Ascending aorta (tissue), 2 donors: ENCODE results near the gene HRH4. TPM values are rescaled to one million over a fixed set of nuclear protein-coding genes. Genes with fewer than 3 reads are reported as not detected.

Experiments used
- DNase-seq, 2 donors: peaks; one replicate each; pipeline ENCODE4 v3.0.0-alpha.2; 2019; ENCODE audit warnings: low spot score in 2 of 2
- H3K27ac ChIP-seq, 2 donors: fragments of 200-600 bp; sonication (generic); one replicate each; pipeline ENCODE4 v1.5.1; 2016 to 2017; ENCODE audit warnings: mild to moderate bottlenecking in 1 of 2
- H3K27me3 ChIP-seq: fragments of 200-600 bp; sonication (generic); one replicate; pipeline ENCODE4 v1.5.1; 2017
- H3K36me3 ChIP-seq, 2 donors: fragments of 200-600 bp; sonication (generic); one replicate each; pipeline ENCODE4 v1.5.1; 2016
- H3K4me1 ChIP-seq, 2 donors: fragments of 200-600 bp; sonication (generic); one replicate each; pipeline ENCODE4 v1.5.1; 2016 to 2017; ENCODE audit warnings: mild to moderate bottlenecking in 1 of 2
- H3K4me3 ChIP-seq, 2 donors: fragments of 200-600 bp; sonication (generic); one replicate each; pipeline ENCODE4 v1.5.1; 2016 to 2017; ENCODE audit warnings: mild to moderate bottlenecking in 1 of 2
- H3K9me3 ChIP-seq, 2 donors: fragments of 200-600 bp; sonication (generic); one replicate each; pipeline ENCODE4 v1.5.1; 2016
- intact Hi-C: fragments of 100-400 bp; cut with DNase I; formaldehyde crosslinking; loops from one replicate; pipeline ENCODE4 v1.15.1; 2023
- total RNA-seq: library from RNA; depleted of rRNA; stranded (reverse); fragments of >200 nt; gene quantifications from one replicate; pipeline ENCODE4 v1.1.0, GENCODE V29; 2016
- TF ChIP-seq, protein P1 (sequence below), 3 experiments: fragments of 200-600 bp in 2 of 3; fragments of 450-650 bp in 1 of 3; sonication (generic) in 2 of 3; IDR thresholded peaks; one replicate each; pipeline ENCODE4 v1.5.1; 2016 to 2019; ENCODE audit warnings: antibody characterized with exemption in 3 of 3, mild to moderate bottlenecking in 1 of 3, moderate library complexity in 1 of 3

Gene HRH4, protein sequence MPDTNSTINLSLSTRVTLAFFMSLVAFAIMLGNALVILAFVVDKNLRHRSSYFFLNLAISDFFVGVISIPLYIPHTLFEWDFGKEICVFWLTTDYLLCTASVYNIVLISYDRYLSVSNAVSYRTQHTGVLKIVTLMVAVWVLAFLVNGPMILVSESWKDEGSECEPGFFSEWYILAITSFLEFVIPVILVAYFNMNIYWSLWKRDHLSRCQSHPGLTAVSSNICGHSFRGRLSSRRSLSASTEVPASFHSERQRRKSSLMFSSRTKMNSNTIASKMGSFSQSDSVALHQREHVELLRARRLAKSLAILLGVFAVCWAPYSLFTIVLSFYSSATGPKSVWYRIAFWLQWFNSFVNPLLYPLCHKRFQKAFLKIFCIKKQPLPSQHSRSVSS
- not detected for total RNA-seq

DNA sequence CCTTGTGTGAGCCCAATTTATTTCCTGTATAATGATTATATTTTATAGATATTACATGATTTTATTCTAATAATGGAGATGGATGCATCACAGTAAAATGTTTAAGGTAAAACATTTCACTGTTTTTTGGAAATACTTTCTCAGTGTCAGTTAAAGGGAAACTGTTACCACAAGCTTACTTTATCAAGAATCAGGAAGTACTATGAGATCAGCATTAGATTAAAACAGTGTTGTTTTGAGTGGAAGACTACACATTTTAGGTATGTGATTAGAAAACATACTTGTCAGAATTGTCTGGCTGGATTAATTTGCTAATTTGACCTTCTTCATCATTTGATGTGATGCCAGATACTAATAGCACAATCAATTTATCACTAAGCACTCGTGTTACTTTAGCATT lies at the start of gene HRH4:
HRH4 (plus strand) TSS at position 250 of the 400 bp plus-strand sequence; CDS start at position 342, 92 bp downstream.
- H3K36me3 ChIP-seq, result no peaks in the 10 kb centered on the region
- H3K4me1 ChIP-seq, result no peaks in the 10 kb centered on the region
- TF ChIP-seq, protein P1, sequence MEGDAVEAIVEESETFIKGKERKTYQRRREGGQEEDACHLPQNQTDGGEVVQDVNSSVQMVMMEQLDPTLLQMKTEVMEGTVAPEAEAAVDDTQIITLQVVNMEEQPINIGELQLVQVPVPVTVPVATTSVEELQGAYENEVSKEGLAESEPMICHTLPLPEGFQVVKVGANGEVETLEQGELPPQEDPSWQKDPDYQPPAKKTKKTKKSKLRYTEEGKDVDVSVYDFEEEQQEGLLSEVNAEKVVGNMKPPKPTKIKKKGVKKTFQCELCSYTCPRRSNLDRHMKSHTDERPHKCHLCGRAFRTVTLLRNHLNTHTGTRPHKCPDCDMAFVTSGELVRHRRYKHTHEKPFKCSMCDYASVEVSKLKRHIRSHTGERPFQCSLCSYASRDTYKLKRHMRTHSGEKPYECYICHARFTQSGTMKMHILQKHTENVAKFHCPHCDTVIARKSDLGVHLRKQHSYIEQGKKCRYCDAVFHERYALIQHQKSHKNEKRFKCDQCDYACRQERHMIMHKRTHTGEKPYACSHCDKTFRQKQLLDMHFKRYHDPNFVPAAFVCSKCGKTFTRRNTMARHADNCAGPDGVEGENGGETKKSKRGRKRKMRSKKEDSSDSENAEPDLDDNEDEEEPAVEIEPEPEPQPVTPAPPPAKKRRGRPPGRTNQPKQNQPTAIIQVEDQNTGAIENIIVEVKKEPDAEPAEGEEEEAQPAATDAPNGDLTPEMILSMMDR (IDR thresholded peaks at IDR 0.05), result no peak
- intact Hi-C loops, result no loop called here
- H3K4me3 ChIP-seq, result no peak within 1 kb of the TSS
- no peak for DNase-seq
- H3K9me3 ChIP-seq, result no peaks in the 10 kb centered on the region
- no peak within 1 kb of the TSS for H3K27ac ChIP-seq
- no peaks in the 10 kb centered on the region for H3K27me3 ChIP-seq

DNA sequence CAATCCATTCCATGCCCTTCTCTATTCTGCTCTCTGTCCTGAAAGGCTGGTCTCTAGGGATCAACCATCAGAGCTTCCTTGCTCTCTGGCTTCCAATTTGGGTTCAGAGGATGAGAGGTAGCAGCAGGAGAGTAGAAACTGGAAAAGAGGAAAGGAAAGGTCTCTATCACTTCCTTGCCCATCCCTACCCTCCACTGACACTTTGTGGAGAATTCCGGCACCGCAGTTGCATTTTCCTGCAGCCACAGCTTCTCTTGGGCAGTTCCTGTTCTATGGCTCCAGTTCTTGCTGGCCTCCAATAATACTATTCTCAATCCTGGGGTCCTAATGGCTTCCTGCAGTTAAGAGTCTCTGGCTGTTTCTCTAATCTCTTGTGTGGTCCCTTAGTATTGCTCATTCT lies 47.3 kb upstream of the HRH4 start:
- intact Hi-C loops, result no loop called here

DNA sequence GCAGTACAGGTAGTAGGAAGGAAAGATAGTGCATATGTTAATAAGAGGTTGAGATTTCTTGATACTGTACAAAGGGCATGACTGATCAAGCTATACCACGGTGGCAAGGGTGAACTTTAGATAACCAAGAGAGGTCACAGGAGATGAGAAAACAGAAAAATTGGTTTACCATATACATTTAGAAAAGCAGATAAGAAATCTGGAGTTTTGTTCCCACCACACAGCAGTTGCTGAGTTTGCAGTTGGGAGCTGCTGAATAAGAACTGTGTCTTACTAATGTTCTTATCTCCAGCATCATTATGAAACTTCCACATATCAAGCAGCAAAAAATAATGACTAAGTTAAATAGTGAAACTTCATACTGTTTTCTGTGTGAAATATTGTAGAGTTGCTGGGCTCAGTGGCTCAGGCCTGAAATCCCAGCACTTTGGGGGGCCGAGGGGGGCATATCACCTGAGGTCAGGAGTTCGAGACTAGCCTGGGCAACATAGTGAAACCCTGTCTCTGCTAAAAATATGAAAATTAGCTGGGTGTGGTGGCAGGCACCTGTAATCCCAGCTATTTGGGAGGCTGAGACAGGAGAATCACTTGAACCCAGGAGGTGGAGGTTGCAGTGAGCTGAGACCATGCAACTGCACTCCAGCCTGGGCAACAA lies 46.0 kb upstream of the HRH4 start:
- Histone ChIP-seq H3K27ac (no peak overlapping the region), H3K4me1 (no peaks in the 10 kb centered on the region), H3K9me3 (no peaks in the 10 kb centered on the region), H3K36me3 (no peaks in the 10 kb centered on the region), H3K4me3 (no peak overlapping the region), H3K27me3 (no peaks in the 10 kb centered on the region)
- intact Hi-C loops, result no loop called here
- DNase-seq, result no peak
- TF ChIP-seq, protein P1 (IDR thresholded peaks at IDR 0.05), result no peak

More for the DNA sequence above, 47.3 kb upstream of the HRH4 start:
- no peak for DNase-seq
- Histone ChIP-seq H3K36me3 (no peaks in the 10 kb centered on the region), H3K4me1 (no peaks in the 10 kb centered on the region), H3K4me3 (no peak overlapping the region), H3K27ac (no peak overlapping the region), H3K9me3 (no peaks in the 10 kb centered on the region), H3K27me3 (no peaks in the 10 kb centered on the region)
- TF ChIP-seq, protein P1 (IDR thresholded peaks at IDR 0.05), result no peak

DNA sequence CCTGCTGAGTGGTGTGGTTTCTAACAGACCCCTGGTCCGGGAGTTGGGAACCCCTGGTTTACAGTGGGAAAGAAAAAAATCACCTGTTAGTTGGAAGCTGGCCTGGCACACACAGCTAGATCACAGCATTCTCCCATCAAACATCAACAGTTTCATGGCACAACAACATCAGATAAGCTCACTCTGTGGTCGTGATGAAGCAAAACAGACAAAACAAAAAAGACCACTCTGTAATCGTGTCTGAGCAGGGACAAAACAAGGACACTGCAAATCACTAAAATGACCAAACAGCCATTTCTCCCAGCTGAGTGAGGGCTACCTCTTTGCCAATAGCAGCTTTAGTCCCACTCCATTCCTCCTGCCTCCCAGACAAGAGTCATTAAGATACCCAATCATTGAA lies 43.0 kb upstream of the HRH4 start:
- H3K27ac ChIP-seq, result no peak overlapping the region
- intact Hi-C loops, result no loop called here
- H3K4me3 ChIP-seq, result no peak overlapping the region
- no peaks in the 10 kb centered on the region for H3K36me3 ChIP-seq
- TF ChIP-seq, protein P1 (IDR thresholded peaks at IDR 0.05), result no peak
- no peaks in the 10 kb centered on the region for H3K4me1 ChIP-seq
- H3K9me3 ChIP-seq, result no peaks in the 10 kb centered on the region
- no peaks in the 10 kb centered on the region for H3K27me3 ChIP-seq
- no peak for DNase-seq

DNA sequence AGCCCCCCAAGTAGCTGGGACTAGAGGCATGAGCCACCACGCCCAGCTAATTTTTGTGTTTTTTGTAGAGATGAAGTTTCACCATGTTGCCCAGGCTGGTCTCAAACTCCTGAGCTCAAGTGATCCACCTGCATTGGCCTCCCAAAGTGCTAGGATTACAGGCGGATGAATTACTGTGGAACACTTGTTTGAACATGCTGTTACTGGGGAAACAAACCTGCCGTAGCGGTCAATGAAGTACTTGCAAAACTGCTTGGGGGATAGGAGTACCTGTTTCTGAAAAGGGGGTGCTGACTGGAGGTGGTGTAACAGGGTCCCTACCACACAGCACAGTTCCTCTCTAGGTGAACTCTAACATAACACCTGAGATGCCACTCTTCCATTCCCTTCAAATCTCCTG lies 39.9 kb upstream of the HRH4 start:
- Histone ChIP-seq H3K36me3 (no peaks in the 10 kb centered on the region), H3K9me3 (no peaks in the 10 kb centered on the region), H3K4me1 (no peaks in the 10 kb centered on the region), H3K27ac (no peak overlapping the region), H3K4me3 (no peak overlapping the region), H3K27me3 (no peaks in the 10 kb centered on the region)
- TF ChIP-seq, protein P1 (IDR thresholded peaks at IDR 0.05), result no peak
- no peak for DNase-seq
- intact Hi-C loops, result no loop called here
